Activated CD4-positive, alpha-beta T cell treated with anti-CD3 and anti-CD28 coated beads for 1 hour (primary cell): ENCODE results near the gene MAP3K9.
A peak's percentile ranks its signal among the peaks of the same experiment; 100 is the strongest.
"Not testable (repeated sequence)": the region's sequence is repeated elsewhere in the genome, so short reads cannot be mapped to it uniquely, and the experiment has no call there.

Source experiments
- DNase-seq: peaks from one replicate; pipeline ENCODE4 v3.0.0-alpha.2; 2020

The MAP3K9 gene

GRCh38 chr14:70721542-70721941, 87.8 kb downstream of the MAP3K9 start:
- no peak for DNase-seq

GRCh38 chr14:70718383-70719118, 90.8 kb downstream of the MAP3K9 start:
- no peak for DNase-seq

GRCh38 chr14:70716958-70717357, 92.4 kb downstream of the MAP3K9 start:
- DNase-seq = no peak

GRCh38 chr14:70716483-70716882, 92.8 kb downstream of the MAP3K9 start:
- DNase-seq = no peak

GRCh38 chr14:70714055-70714550, 95.2 kb downstream of the MAP3K9 start:
- DNase-seq = peak; percentile 8

GRCh38 chr14:70713511-70713916, 95.8 kb downstream of the MAP3K9 start:
- DNase-seq = no peak

- no peak for DNase-seq
Measured at GRCh38 chr14:70713096-70713495, 96.2 kb downstream of the MAP3K9 start.

- no peak for DNase-seq
Measured at GRCh38 chr14:70711451-70711850, 97.9 kb downstream of the MAP3K9 start.

GRCh38 chr14:70709726-70710382, 99.5 kb downstream of the MAP3K9 start:
- no peak for DNase-seq

- no peak for DNase-seq
Measured at GRCh38 chr14:70708717-70709570, 100.4 kb downstream of the MAP3K9 start.

- DNase-seq = no peak
Measured at GRCh38 chr14:70707138-70708038, 101.9 kb downstream of the MAP3K9 start.

- no peak for DNase-seq
Measured at GRCh38 chr14:70706177-70706576, 103.1 kb downstream of the MAP3K9 start.

GRCh38 chr14:70704960-70705359, 104.4 kb downstream of the MAP3K9 start:
- no peak for DNase-seq

GRCh38 chr14:70703621-70704168, 105.6 kb downstream of the MAP3K9 start:
- not testable (repeated sequence) for DNase-seq

GRCh38 chr14:70702161-70702560, 107.2 kb downstream of the MAP3K9 start:
- no peak for DNase-seq

- no peak for DNase-seq
Measured at GRCh38 chr14:70701610-70702009, 107.7 kb downstream of the MAP3K9 start.

- DNase-seq = no peak
Measured at GRCh38 chr14:70700955-70701585, 108.2 kb downstream of the MAP3K9 start.

- DNase-seq = no peak
Measured at GRCh38 chr14:70699646-70700045, 109.7 kb downstream of the MAP3K9 start.

GRCh38 chr14:70698288-70698687, 111.0 kb downstream of the MAP3K9 start:
- no peak for DNase-seq

- DNase-seq = no peak
Measured at GRCh38 chr14:70697701-70698100, 111.6 kb downstream of the MAP3K9 start.

GRCh38 chr14:70696026-70696425, 113.3 kb downstream of the MAP3K9 start:
- DNase-seq = no peak

- no peak for DNase-seq
Measured at GRCh38 chr14:70692210-70692609, 117.1 kb downstream of the MAP3K9 start.
